Glutamatergic neuron (in vitro differentiated cells): Measurements from ENCODE around the gene TRAFD1. TPM values are rescaled to one million over a fixed set of nuclear protein-coding genes. Genes with fewer than 3 reads are reported as not detected.

ENCODE experiments used
- DNase-seq: peaks from one replicate; pipeline ENCODE4 v3.0.0; 2022
- H3K27ac Mint-ChIP-seq: one replicate; pipeline ENCODE4 v1.8.0; 2020; ENCODE audit warnings: mild to moderate bottlenecking, mixed read lengths, inconsistent platforms; ENCODE audit not compliant: unreplicated experiment
- H3K27me3 Mint-ChIP-seq: one replicate; pipeline ENCODE4 v1.8.0; 2020; ENCODE audit warnings: mild to moderate bottlenecking, moderate library complexity, mixed read lengths, inconsistent platforms; ENCODE audit not compliant: unreplicated experiment
- H3K36me3 Mint-ChIP-seq: one replicate; pipeline ENCODE4 v1.8.0; 2020; ENCODE audit warnings: mild to moderate bottlenecking, mixed read lengths, inconsistent platforms; ENCODE audit not compliant: unreplicated experiment
- H3K4me1 Mint-ChIP-seq: one replicate; pipeline ENCODE4 v1.8.0; 2020; ENCODE audit warnings: mild to moderate bottlenecking, low read depth, mixed read lengths, inconsistent platforms; ENCODE audit not compliant: unreplicated experiment
- H3K4me3 Mint-ChIP-seq: one replicate; pipeline ENCODE4 v1.8.0; 2020; ENCODE audit warnings: mild to moderate bottlenecking, mixed read lengths, inconsistent platforms; ENCODE audit not compliant: unreplicated experiment
- H3K9me3 Mint-ChIP-seq: one replicate; pipeline ENCODE4 v1.8.0; 2020; ENCODE audit warnings: mild to moderate bottlenecking, moderate library complexity, mixed read lengths, inconsistent platforms; ENCODE audit not compliant: unreplicated experiment
- CTCF ChIP-seq: fragments of 200-600 bp; sonication (generic); IDR thresholded peaks from one replicate; pipeline ENCODE4 v1.5.0; 2021; ENCODE audit not compliant: partially characterized antibody, unreplicated experiment
- total RNA-seq: library from RNA; stranded (reverse); fragmentation: NEBNext Ultra II Directional; extraction: Animal tissue kit (Norgen Biotek cat#: 25700); gene quantifications from one replicate; pipeline ENCODE4 v1.2.1, GENCODE V29; 2021; ENCODE audit not compliant: unreplicated experiment

Gene TRAFD1
- total RNA-seq, 1 donor from 2014 or later, result 36.8 TPM

GRCh38 chr12:112166051-112167015, 41.0 kb downstream of the TRAFD1 start:
- H3K4me1 Mint-ChIP-seq, result no peaks in the 10 kb centered on the region
- H3K27ac Mint-ChIP-seq, result no peak overlapping the region

GRCh38 chr12:112167031-112167461, 41.7 kb downstream of the TRAFD1 start:
- Mint-ChIP-seq H3K27me3 (peaks cover 11% of the 10 kb centered on the region), H3K4me3 (no peak overlapping the region), H3K9me3 (peaks cover 18% of the 10 kb centered on the region), H3K36me3 (peaks cover 4% of the 10 kb centered on the region), H3K27ac (no peak overlapping the region), H3K4me1 (no peaks in the 10 kb centered on the region)
- no peak for DNase-seq
- no peak for TF ChIP-seq CTCF

More at GRCh38 chr12:112166051-112167015, 41.0 kb downstream of the TRAFD1 start:
- DNase-seq, result no peak
- Mint-ChIP-seq H3K4me3 (no peak overlapping the region), H3K9me3 (peaks cover 21% of the 10 kb centered on the region), H3K36me3 (peaks cover 12% of the 10 kb centered on the region), H3K27me3 (peaks cover 13% of the 10 kb centered on the region)
- no peak for TF ChIP-seq CTCF

- no peak for DNase-seq
- Mint-ChIP-seq H3K4me1 (no peaks in the 10 kb centered on the region), H3K4me3 (no peak overlapping the region), H3K27me3 (peaks cover 9% of the 10 kb centered on the region), H3K36me3 (no peaks in the 10 kb centered on the region), H3K27ac (no peak overlapping the region), H3K9me3 (peaks cover 16% of the 10 kb centered on the region)
- TF ChIP-seq CTCF, result no peak
Observed at GRCh38 chr12:112167718-112168525, 42.6 kb downstream of the TRAFD1 start.

GRCh38 chr12:112168561-112168971, 43.2 kb downstream of the TRAFD1 start:
- DNase-seq, result no peak
- H3K27ac Mint-ChIP-seq, result no peak overlapping the region
- no peak for TF ChIP-seq CTCF
- H3K4me1 Mint-ChIP-seq, result no peaks in the 10 kb centered on the region
- H3K9me3 Mint-ChIP-seq, result peaks cover 16% of the 10 kb centered on the region
- peaks cover 9% of the 10 kb centered on the region for H3K27me3 Mint-ChIP-seq
- H3K36me3 Mint-ChIP-seq, result no peaks in the 10 kb centered on the region
- H3K4me3 Mint-ChIP-seq, result no peak overlapping the region
